Activated T-cell treated with anti-CD3 and anti-CD28 coated beads, Interleukin-2, amount 50 U/mL, for 24 hours (primary cell): Measurements from ENCODE around the gene DLG2.

Source experiments
- DNase-seq: peaks from one replicate; pipeline ENCODE4 v3.0.0-alpha.2; 2020
- H3K27ac Mint-ChIP-seq: 2 replicates; pipeline ENCODE4 v1.8.0; 2020; ENCODE audit warnings: mild to moderate bottlenecking, mixed read lengths
- H3K27me3 Mint-ChIP-seq: 2 replicates; pipeline ENCODE4 v1.8.0; 2020; ENCODE audit warnings: mixed read lengths
- H3K36me3 Mint-ChIP-seq: 2 replicates; pipeline ENCODE4 v1.8.0; 2020; ENCODE audit warnings: low read depth, mixed read lengths
- H3K4me1 Mint-ChIP-seq: 2 replicates; pipeline ENCODE4 v1.8.0; 2020; ENCODE audit warnings: low read depth, mixed read lengths
- H3K4me3 Mint-ChIP-seq: 2 replicates; pipeline ENCODE4 v1.8.0; 2020; ENCODE audit warnings: mild to moderate bottlenecking, moderate library complexity, mixed read lengths
- H3K9me3 Mint-ChIP-seq: 2 replicates; pipeline ENCODE4 v1.8.0; 2020; ENCODE audit warnings: mixed read lengths

The DLG2 gene

GRCh38 chr11:84247129-84247528, 1380.0 kb downstream of the DLG2 start:
- Mint-ChIP-seq H3K27me3 (no peaks in the 10 kb centered on the region), H3K27ac (no peak overlapping the region), H3K36me3 (no peaks in the 10 kb centered on the region), H3K4me1 (no peaks in the 10 kb centered on the region), H3K9me3 (peaks cover 10% of the 10 kb centered on the region), H3K4me3 (no peak overlapping the region)
- no peak for DNase-seq

DNA sequence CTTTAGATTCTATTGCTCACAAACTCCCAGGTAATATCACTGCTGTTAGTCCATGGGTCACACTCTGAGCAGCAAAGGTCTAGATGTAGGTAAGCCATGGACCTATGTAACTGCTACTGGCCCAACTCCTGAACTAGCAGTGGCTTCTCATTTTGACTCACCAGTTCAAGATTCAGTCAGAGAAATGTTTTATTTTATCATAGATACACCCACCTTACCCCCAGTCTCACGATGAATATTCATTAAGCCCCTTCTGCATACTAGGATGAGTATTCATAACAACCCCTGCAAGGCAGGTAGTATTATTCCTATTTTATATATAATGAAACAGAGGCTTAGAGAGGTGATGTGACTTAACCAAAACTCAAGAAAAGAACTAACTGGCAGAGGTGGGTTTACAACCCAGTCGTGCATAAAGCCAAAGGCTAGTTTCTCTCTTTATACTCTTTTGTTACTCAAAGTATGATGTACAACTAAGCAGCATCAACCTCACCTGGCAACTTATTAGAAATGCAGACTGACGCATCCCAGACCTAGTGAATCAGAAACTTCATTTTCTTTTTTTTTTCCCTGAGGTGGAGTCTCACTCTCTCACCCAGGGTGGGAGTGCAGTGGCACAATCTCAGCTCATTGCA, 1383.4 kb downstream of the DLG2 start:
- H3K36me3 Mint-ChIP-seq: no peaks in the 10 kb centered on the region
- no peak for DNase-seq
- H3K4me3 Mint-ChIP-seq: no peak overlapping the region
- no peaks in the 10 kb centered on the region for H3K4me1 Mint-ChIP-seq
- H3K27ac Mint-ChIP-seq: no peak overlapping the region
- H3K9me3 Mint-ChIP-seq: no peaks in the 10 kb centered on the region
- H3K27me3 Mint-ChIP-seq: no peaks in the 10 kb centered on the region

- H3K36me3 Mint-ChIP-seq: no peaks in the 10 kb centered on the region
- no peaks in the 10 kb centered on the region for H3K4me1 Mint-ChIP-seq
- DNase-seq: no peak
- H3K27ac Mint-ChIP-seq: no peak overlapping the region
- H3K9me3 Mint-ChIP-seq: no peaks in the 10 kb centered on the region
- no peak overlapping the region for H3K4me3 Mint-ChIP-seq
- H3K27me3 Mint-ChIP-seq: no peaks in the 10 kb centered on the region
These were observed 1385.6 kb downstream of the DLG2 start for GRCh38 chr11:84241343-84242131.

GRCh38 chr11:84240847-84241246, 1386.3 kb downstream of the DLG2 start:
- Mint-ChIP-seq H3K27ac (no peak overlapping the region), H3K9me3 (no peaks in the 10 kb centered on the region), H3K27me3 (no peaks in the 10 kb centered on the region)

DNA sequence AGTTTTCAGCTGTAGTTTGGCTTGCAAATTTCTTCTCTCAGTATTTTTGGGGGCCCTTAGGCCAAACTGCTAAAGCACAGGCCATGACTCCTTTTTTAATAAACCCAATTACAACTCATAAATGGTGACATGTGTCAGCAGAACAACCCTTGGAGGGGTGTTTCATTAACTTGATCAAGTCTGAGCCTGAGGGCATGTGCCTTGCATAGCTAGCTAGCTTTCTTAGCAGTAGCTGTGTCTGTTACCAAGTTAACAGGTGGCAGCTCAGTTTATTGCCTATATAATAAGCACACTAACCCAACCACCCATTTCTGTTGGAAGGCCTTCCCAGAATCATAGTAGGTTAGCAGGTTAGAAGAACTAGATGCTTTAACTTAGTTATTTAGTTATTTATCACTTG, 1390.7 kb downstream of the DLG2 start:
- Mint-ChIP-seq H3K27ac (no peak overlapping the region), H3K36me3 (no peaks in the 10 kb centered on the region), H3K27me3 (no peaks in the 10 kb centered on the region), H3K4me3 (no peak overlapping the region), H3K4me1 (no peaks in the 10 kb centered on the region), H3K9me3 (peaks cover 6% of the 10 kb centered on the region)
- DNase-seq: no peak

More at GRCh38 chr11:84240847-84241246, 1386.3 kb downstream of the DLG2 start:
- no peak overlapping the region for H3K4me3 Mint-ChIP-seq
- no peaks in the 10 kb centered on the region for H3K4me1 Mint-ChIP-seq
- no peak for DNase-seq
- H3K36me3 Mint-ChIP-seq: no peaks in the 10 kb centered on the region

- Mint-ChIP-seq H3K4me3 (no peak overlapping the region), H3K36me3 (no peaks in the 10 kb centered on the region), H3K27me3 (no peaks in the 10 kb centered on the region)
These were observed 1392.5 kb downstream of the DLG2 start for GRCh38 chr11:84234462-84235202.

DNA sequence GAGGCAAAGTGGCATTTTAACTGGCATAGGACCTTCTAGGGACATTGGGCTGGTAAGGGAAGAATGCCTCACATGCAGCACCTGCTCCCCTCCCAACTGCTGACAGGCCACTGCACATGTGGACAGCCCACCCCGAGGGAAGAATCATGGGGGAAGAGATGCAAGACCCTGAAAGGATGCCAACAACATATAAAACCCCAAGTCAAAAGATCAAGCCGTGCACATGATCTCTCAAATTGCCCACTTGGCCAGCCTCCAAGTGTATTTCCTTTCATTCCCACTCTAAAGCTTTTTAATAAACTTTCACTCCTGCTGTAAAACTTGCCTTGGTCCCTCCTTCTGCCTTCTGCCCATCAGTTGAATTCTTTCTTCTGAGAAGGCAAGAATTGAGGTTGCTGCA, 1393.1 kb downstream of the DLG2 start:
- H3K4me1 Mint-ChIP-seq: no peaks in the 10 kb centered on the region
- H3K9me3 Mint-ChIP-seq: peaks cover 6% of the 10 kb centered on the region
- H3K27ac Mint-ChIP-seq: no peak overlapping the region
- H3K4me3 Mint-ChIP-seq: no peak overlapping the region
- H3K27me3 Mint-ChIP-seq: no peaks in the 10 kb centered on the region
- no peaks in the 10 kb centered on the region for H3K36me3 Mint-ChIP-seq
- no peak for DNase-seq

More at GRCh38 chr11:84234462-84235202, 1392.5 kb downstream of the DLG2 start:
- no peak for DNase-seq
- peaks cover 6% of the 10 kb centered on the region for H3K9me3 Mint-ChIP-seq
- no peak overlapping the region for H3K27ac Mint-ChIP-seq
- no peaks in the 10 kb centered on the region for H3K4me1 Mint-ChIP-seq

GRCh38 chr11:84232511-84232910, 1394.6 kb downstream of the DLG2 start:
- no peak for DNase-seq
- Mint-ChIP-seq H3K27ac (no peak overlapping the region), H3K4me1 (no peaks in the 10 kb centered on the region), H3K27me3 (no peaks in the 10 kb centered on the region), H3K36me3 (no peaks in the 10 kb centered on the region), H3K4me3 (no peak overlapping the region), H3K9me3 (peaks cover 9% of the 10 kb centered on the region)

DNA sequence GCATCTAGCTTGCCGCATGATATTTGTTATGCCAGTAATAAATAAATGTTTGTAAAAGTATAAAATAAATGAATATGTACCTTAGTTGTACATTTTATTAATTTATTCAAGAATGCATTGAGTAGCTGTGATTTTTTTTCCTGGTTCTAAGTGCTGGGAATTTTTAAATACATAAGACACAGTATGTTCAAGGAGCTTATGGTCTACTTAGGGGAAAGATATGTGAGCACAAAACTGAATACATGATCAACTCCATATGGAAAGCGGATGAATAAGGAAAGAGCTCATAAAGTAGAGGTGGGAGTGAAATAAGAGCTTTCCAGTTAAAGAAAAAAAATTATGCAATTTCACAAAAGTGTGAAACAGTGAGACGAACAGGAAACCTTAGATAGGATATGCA, 1396.7 kb downstream of the DLG2 start:
- Mint-ChIP-seq H3K4me1 (no peaks in the 10 kb centered on the region), H3K27ac (no peak overlapping the region), H3K4me3 (no peak overlapping the region), H3K9me3 (peaks cover 12% of the 10 kb centered on the region), H3K27me3 (no peaks in the 10 kb centered on the region), H3K36me3 (no peaks in the 10 kb centered on the region)
- DNase-seq: no peak

- Mint-ChIP-seq H3K4me3 (no peak overlapping the region), H3K27ac (no peak overlapping the region), H3K9me3 (peaks cover 6% of the 10 kb centered on the region), H3K27me3 (no peaks in the 10 kb centered on the region), H3K36me3 (no peaks in the 10 kb centered on the region), H3K4me1 (no peaks in the 10 kb centered on the region)
- DNase-seq: no peak
These were observed 1399.0 kb downstream of the DLG2 start for GRCh38 chr11:84227970-84228665.

DNA sequence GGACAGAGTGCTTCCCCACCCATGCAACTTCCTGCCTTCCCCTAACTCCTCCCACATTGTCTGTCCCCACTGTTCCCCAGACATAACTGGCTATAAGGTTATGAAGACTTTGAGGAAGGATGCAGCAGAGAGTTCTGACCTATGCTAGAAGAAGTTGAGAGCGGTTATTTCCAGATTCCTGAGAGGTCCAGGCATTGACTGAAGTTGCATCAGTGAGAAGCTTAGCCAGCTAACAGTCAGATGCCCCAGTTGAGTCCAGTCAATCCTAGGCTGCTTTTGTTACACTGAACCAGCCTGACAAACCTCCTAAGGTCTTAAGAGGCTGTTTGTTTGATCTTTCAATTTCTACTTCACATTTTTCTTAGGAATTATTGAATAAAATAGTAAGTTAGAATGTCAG, 1403.1 kb downstream of the DLG2 start:
- H3K27ac Mint-ChIP-seq: no peak overlapping the region
- H3K9me3 Mint-ChIP-seq: peaks cover 19% of the 10 kb centered on the region
- DNase-seq: no peak
- no peak overlapping the region for H3K4me3 Mint-ChIP-seq
- H3K27me3 Mint-ChIP-seq: no peaks in the 10 kb centered on the region
- no peaks in the 10 kb centered on the region for H3K4me1 Mint-ChIP-seq
- H3K36me3 Mint-ChIP-seq: no peaks in the 10 kb centered on the region

DNA sequence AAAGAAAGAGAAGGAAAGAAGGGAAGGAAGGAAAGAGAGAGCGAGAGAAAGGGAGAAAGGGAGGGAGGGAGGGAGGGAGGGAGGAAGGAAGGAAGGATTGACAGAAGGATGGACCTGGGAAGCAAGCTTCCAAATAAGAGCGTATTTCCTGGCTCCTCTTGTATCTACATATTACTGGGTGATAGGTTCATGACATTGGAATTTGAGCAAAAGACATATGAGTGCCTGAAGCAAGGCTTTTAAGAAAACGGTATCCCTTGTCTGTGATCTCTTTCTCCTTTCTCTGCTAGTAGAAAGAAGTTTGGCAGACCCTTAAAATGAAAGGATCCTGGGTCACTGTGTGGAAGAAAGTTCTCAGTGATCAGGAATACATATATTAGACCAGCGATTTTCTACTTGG, 1408.8 kb downstream of the DLG2 start:
- peaks cover 22% of the 10 kb centered on the region for H3K9me3 Mint-ChIP-seq
- H3K27ac Mint-ChIP-seq: no peak overlapping the region
- H3K27me3 Mint-ChIP-seq: no peaks in the 10 kb centered on the region
- H3K4me1 Mint-ChIP-seq: no peaks in the 10 kb centered on the region
- DNase-seq: no peak
- no peak overlapping the region for H3K4me3 Mint-ChIP-seq
- H3K36me3 Mint-ChIP-seq: no peaks in the 10 kb centered on the region

- DNase-seq: no peak
These were observed 1411.5 kb downstream of the DLG2 start for GRCh38 chr11:84215672-84216071.

DNA sequence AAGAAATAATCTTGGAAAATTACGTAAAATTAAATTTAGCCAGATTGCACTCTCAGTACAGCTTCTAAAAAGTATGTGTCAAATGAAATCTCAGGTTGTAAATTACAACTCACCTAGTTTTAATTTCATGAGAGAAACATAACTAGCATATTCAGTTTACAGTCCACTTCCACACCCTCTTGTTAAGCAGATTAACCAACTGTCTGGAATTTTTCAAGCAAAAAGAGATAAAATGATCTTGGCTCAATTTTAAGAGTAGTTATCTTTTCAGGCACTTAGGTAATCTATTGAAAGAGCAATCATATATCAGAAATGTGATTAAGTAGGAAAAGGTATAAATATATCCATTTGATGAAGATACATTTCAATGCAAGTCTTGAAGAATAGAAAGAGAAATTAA, 1412.6 kb downstream of the DLG2 start:
- Mint-ChIP-seq H3K27ac (no peak overlapping the region), H3K4me3 (no peak overlapping the region), H3K9me3 (peaks cover 14% of the 10 kb centered on the region), H3K4me1 (no peaks in the 10 kb centered on the region), H3K36me3 (no peaks in the 10 kb centered on the region), H3K27me3 (no peaks in the 10 kb centered on the region)
- no peak for DNase-seq

More at GRCh38 chr11:84215672-84216071, 1411.5 kb downstream of the DLG2 start:
- Mint-ChIP-seq H3K4me1 (no peaks in the 10 kb centered on the region), H3K27me3 (no peaks in the 10 kb centered on the region), H3K9me3 (peaks cover 23% of the 10 kb centered on the region), H3K27ac (no peak overlapping the region), H3K36me3 (no peaks in the 10 kb centered on the region), H3K4me3 (no peak overlapping the region)
